Activated CD4-positive, alpha-beta T cell treated with anti-CD3 and anti-CD28 coated beads for 48 hours (primary cell): ENCODE results near the gene ACMSD.
"Not testable (repeated sequence)": the region's sequence is repeated elsewhere in the genome, so short reads cannot be mapped to it uniquely, and the experiment has no call there.

ENCODE experiments used
- DNase-seq: peaks from one replicate; pipeline ENCODE4 v3.0.0-alpha.2; 2020

Gene ACMSD

GRCh38 chr2:134838143-134838620 lies at the start of gene ACMSD:
Gene ACMSD (plus strand): TSS chr2:134838616. CDS start chr2:134838683, 67 bp downstream.
- DNase-seq: no peak

- DNase-seq: no peak
Observed at GRCh38 chr2:134790487-134790886, 47.9 kb upstream of the ACMSD start.

DNA sequence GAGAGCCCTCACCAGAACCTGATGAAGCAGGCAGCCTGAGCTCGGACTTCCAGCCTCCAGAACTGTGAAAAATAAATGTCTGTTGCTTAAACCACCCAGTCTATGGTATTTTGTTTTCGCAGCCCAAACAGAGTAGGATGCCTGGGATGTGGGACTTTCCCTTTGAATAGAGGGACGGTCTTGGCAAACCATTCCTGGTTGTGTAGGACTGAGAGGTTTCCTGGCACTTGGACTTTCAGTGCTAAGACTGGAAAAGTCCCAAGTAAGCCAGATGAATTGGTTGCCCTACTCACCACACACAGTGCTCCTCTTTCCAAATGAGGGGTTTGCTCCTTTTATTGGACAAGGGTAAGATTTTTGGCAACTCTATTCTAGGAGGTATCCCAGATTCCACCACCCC lies 46.8 kb upstream of the ACMSD start:
- DNase-seq: no peak

GRCh38 chr2:134792186-134792585 lies 46.2 kb upstream of the ACMSD start:
- no peak for DNase-seq

DNA sequence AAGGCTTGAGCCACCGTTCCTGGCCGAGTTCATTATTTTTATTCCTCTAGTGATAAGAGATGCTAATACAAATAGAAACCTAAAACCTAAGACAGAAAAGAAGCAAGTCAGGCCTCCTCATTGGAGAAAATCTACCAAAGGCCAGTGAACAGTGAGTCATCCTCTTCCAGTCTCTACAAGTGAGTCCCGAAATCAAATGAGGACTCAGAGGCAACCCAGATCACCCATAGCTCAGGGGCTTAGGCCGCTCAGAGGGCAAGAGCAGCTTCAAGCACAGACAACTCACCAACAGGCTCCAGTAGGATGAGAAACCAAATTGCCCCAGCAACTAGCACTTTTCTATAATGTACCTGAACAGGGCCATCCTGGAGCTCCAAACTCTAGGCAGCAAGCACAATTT lies 42.7 kb upstream of the ACMSD start:
- DNase-seq: no peak

DNA sequence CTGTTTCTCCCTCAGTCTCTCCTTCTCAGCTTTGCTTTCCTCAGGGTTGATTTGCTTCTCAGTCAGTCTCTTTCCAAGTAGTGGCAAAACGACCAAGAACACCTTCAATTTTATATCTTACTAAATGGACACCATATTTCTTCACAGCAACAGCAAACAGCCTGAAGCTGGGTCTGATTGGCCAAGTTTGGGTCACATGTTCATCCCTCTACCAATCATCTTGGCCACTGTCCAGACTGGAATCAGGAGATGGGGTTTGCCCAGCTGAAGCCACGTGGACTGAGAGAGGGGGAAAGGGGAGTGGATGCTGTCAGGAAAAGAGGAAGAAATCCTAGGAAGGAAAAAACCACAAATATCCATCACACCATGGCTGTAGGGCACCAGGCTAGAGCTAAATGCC lies 42.0 kb upstream of the ACMSD start:
- no peak for DNase-seq

DNA sequence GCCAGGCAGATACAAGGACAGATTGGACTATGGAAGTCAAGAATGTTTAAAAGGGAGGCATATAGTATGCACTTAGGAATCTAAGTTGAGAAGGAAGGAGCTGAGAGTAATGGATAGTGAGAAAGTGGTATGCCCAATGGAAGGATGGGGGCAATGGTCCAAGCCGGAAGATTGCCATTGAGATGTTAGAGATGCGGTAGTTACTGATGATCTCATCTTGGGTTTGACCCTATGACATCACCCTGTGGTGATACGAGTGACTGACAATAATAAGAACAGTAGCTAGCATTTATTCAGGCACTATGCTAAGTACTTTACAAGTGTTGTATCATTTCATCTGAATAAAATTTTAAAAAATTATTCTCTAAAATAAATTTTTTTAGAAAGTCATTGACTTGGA lies 38.5 kb upstream of the ACMSD start:
- no peak for DNase-seq

DNA sequence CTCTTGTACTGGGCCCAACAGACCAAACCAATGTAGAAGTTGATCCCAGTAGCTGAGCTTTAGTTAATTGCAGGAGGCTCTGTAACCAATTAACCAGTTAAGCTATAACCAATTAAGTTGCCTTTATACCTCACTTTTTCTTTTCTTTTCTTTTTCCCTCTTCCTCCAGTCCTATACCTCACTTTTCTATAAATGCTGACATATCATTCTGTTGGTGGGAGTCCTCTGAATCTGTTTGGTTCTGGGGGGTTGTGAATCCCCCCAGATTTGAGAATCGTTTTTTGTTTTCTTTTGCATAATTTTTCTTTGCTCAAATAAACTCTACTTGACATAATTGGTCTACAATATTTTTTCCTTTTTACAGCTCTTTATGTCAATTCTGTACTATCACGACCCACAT lies 38.1 kb upstream of the ACMSD start:
- no peak for DNase-seq

DNA sequence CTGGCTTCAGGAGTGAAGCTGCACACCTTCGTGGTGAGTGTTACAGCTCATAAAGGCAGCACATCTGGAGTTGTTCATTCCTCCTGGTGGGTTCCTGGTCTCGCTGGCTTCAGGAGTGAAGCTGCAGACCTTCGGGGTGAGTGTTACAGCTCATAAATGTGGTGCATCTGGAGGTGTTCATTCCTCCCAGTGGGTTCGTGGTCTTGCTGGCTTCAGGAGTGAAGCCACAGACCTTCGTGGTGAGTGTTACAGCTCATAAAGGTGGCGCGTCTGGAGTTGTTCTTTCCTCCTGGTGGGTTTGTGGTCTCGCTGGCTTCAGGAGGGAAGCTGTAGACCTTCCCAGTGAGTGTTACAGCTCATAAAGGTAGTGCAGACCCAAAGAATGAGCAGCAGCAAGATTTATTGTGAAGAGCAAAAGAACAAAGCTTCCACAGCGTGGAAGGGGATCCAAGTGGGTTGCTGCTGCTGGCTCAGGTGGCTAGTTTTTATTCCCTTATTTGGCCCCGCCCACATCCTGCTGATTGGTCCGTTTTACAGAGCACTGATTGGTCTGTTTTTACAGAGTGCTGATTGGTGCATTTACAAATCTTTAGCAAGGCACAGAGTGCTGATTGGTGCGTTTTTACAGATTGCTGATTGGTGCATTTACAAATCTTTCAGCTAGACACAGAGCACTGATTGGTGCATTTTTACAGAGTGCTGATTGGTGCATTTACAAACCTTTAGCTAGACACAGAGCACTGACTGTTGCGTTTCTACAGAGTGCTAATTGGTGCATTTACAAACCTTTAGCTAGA lies 34.6 kb upstream of the ACMSD start:
- peak; percentile 17 for DNase-seq

DNA sequence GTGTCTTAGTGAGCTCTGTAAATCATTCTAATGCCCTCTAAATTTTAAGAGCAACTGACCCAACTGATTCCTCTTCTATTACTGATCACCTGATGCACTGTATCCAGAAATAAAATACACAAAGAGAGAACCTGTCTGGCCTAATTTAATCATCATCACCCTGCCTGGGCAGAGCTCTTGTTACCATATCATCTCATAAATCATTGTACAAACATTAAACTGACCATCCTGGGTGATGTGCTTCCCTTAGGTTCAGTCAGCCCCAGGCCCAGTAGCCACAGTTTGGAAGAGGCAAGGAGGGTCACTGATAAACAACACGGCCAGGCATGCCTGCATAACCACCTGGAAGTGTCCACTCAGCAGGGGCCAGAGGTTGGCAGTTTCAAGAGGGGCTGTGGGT lies 22.7 kb upstream of the ACMSD start:
- DNase-seq: no peak

DNA sequence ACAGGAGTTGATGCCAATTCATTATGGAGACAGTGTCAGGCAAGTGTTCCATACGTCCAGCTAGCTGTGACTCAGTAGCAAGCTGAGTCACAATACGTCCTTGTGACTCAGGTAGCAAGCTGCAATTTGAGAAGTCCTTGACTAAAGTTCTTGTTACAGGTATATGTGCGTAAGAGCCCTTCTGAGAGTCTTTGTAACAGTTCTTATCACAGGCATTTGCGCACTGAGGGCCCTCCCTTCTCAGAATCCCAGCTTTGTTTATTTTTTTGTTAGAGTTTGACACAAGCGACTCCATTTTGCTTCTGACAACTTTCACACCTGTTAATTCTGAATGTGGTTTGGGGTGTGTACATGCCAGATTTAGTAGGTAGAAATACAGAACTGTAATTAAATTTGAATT lies 20.1 kb upstream of the ACMSD start:
- DNase-seq: no peak

- DNase-seq: no peak
Observed at GRCh38 chr2:134819334-134819733, 19.1 kb upstream of the ACMSD start.

DNA sequence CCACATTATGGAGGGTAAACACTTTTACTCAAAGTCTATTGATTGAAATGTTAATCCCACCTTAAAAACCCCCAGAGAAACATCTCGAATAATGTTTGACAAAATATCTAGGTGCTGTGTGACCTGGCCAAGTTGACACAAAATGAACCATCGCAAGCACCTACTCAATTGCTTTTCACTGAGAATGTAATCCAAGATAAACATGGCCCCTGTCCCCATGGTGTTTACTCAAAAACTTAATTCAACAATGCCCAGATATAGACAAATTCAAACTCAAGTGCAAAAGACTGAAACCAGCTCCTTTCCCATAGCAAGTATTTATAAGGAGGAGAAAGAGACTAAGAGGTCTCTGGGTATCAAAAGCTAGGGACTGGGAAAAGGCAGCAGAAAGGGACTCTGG lies 15.0 kb upstream of the ACMSD start:
- no peak for DNase-seq

GRCh38 chr2:134823832-134824231 lies 14.6 kb upstream of the ACMSD start:
- no peak for DNase-seq

DNA sequence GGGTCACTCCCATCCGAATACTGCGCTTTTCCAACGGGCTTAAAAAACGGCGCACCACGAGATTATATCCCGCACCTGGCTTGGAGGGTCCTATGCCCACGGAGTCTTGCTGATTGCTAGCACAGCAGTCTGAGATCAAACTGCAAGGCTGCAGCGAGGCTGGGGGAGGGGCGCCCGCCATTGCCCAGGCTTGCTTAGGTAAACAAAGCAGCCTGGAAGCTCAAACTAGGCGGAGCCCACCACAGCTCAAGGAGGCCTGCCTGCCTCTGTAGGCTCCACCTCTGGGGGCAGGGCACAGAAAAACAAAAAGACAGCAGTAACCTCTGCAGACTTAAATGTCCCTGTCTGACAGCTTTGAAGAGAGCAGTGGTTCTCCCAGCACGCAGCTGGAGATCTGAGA lies 12.7 kb upstream of the ACMSD start:
- DNase-seq: not testable (repeated sequence)

DNA sequence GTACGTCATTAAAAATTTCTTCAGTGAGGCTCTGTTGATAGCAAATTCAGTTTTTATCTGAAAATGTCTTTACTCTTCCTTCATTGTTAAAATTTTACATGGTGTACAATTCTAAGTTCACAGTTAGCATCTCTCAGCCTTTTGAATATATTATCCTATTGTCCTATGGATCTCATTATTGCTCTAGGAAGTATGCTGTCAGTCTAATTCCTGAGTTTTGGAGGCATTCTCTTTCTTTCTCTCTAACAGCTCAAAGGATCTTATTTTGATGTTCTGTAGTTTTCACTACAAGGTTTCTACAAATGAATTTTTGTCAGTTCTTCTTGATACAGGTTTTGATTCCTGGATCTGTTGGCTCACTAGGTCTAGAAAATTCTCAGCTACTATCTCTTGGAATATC lies 2.9 kb upstream of the ACMSD start:
- DNase-seq: no peak

DNA sequence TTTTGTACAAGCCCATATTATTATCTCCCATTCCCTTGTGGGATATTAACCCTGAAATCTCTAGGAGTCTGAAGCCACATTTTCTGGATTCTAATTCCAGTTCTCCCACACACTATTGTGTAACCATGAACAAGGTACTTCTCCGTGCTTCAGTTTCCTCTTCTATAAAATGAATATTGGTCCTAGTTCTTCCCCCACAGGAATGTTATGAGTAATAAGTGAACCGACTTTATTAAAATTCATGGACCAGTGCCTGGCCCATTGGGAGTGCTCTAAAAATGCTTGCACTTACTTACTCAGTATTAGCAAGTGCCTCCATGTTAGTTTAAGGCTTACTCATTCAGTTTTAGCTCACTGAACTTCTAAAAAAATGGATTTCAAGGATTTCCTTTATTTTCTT lies 1.4 kb upstream of the ACMSD start:
- no peak for DNase-seq

DNA sequence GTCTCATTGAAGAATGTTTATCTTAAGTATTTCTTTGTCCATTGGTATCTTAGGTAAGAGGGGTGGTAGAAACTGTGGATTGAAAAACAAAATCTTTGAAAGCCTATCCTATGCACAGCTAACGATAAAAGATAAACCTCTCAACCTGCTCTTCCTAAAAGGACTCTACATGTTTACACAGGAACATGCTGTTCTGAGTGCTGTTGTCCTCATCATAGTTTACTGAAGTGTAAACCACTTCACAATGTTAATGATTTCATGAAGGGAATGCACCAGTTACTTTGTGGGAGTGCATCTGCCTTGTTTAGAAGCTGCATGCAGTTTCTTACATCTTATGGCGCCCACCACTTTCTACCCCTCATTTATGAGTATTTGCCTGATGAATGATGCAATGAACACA lies 1.2 kb downstream of the ACMSD start:
- DNase-seq: no peak

GRCh38 chr2:134842930-134843490 lies 4.6 kb downstream of the ACMSD start:
- DNase-seq: no peak

DNA sequence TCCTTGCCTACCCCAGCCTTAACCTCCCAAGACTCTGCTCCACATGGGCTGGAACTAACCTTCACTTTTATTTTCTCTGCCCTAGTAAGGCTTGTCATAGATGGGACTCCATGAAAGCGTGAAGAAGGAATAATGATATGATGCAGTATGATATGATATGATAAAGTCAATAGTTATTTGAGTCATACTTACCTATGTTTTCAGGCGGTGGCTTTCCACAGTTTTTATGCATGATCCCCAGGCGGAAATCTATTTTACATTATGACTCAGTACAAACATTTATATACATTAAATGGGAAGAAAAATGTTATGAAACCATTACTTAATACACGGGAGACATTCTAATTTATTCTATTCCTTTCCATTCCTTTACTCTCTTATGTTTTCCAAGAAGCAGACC lies 5.6 kb downstream of the ACMSD start:
- DNase-seq: no peak

GRCh38 chr2:134845028-134845427 lies 6.6 kb downstream of the ACMSD start:
- no peak for DNase-seq

DNA sequence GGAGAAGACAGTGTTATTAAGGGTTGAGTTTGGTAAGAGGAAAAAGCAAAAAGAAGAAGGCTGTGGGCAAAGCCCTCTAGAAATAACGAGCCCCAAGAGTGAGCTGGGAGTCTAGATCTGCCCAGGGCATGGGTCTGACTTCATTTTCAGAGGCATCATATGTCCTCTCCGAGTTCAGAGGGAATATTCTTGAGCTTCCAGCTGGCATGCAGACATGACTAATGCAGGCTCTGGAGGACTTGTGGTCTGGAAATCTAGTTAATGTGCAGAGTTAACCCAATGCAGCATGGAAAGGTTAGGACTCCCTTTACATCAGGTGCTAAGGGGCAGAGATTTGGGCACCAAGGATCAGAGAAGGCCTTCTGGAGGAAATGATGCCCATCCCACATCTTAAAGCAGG lies 7.3 kb downstream of the ACMSD start:
- no peak for DNase-seq

DNA sequence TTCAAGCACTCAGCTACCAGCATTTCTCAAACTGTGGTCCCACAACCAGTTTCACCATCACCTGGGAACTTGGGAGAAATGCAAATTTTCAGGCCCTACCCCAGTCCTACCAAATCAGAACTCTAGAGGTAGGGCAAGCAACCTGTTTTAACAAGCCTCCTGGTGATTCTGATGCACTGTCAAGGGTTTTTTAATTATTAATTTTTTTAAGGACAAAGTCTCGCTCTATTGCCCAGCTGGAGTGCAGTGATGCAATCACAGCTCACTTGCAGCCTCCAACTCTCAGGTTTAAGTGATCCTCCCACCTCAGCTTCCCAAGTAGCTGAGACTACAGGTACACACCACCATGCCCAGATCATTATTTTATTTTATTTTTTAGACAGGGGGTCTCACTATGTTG lies 7.8 kb downstream of the ACMSD start:
- DNase-seq: no peak

DNA sequence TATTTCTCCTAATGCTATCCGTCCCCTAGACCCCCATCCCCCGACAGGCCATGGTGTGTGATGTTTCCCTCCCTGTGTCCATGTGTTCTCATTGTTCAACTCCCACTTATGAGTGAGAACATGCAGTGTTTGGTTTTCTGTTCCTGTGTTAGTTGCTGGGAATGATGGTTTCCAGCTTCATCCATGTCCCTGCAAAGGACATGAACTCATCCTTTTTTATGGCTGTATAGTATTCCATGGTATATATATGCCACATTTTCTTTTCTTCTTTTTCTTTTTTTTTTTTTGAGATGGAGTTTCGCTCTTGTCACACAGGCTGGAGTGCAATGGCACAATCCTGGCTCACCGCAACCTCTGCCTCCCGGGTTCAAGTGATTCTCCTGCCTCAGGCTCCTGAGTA lies 9.2 kb downstream of the ACMSD start:
- not testable (repeated sequence) for DNase-seq

- DNase-seq: no peak
Observed at GRCh38 chr2:134852518-134852917, 14.1 kb downstream of the ACMSD start.
